Glomerular visceral epithelial cell (primary cell): Measurements from ENCODE around the gene SBNO2.

Experiments
- DNase-seq: peaks from one replicate; pipeline ENCODE4 v3.0.0-alpha.2; 2016; ENCODE audit errors: extremely low spot score

SBNO2 gene

GRCh38 chr19:1106841-1107660 is 67.0 kb downstream of the SBNO2 start:
- peak; percentile 64 for DNase-seq

DNA sequence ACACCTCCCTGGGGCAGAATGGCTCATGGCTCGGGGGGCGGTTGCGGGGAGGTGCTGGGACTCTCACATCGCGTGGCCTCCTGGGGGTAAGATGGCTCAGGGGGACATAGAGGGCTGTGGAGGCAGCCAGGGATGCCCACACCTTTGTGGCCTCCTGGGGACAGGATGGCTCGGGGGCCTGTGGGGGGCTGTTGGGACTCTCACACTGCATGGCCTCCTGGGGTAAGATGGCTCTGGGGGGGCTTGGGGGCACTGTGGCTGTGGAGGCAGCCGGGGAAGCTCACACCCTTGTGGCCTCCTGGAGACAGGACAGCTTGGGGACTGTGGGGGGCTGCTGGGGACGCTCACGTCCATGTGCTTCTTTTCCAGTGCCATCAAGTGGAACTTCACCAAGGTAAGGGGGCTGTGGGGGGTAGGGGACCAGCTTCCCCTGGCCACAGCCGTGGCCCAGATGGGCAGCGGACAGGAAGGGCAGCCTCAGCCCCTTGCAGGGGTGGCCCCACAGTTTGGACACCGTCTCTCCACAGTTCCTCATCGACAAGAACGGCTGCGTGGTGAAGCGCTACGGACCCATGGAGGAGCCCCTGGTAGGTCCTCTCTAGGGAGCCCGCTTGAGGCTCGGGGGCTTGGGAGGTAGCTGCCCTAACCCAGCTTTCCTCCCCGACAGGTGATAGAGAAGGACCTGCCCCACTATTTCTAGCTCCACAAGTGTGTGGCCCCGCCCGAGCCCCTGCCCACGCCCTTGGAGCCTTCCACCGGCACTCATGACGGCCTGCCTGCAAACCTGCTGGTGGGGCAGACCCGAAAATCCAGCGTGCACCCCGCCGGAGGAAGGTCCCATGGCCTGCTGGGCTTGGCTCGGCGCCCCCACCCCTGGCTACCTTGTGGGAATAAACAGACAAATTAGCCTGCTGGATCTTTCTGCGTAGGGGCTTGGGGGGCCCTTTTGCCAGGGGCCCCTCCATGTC is 67.9 kb downstream of the SBNO2 start:
- no peak for DNase-seq

GRCh38 chr19:1105008-1105872 is 68.8 kb downstream of the SBNO2 start:
- peak; percentile 40 for DNase-seq

DNA sequence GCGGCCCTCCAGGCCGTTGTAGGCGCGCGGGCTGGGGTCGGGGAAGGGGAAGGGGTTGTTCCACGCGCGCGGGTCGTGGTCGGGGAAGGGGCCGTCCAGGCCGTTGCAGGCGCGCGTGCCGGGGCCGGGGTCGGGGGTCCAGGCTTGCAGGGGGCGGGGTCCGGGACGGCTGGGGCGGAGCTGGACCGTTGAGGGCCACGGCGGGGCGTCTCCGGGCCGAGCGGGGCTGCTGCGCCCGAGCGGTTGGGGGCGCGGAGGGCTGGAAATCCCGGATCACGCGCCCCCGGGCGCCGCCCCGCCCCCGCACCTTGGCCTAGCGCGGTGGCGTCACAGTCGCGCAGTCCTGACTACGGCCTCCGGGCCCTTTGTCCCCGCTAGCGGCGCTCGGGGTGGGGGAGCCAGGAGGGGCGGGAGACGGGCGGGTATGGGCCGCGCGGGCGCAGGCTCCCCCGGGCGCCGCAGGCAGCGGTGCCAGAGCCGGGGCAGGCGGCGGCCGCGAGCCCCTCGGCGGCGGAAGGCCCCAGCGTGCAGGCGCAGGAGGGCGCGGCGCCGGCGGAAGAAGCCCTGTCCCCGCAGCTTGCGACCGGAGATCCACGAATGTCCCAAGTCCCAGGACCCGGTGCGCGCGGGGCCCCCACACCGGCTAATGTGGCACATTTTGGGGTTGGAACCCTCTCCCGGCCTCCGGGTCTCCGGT is 69.6 kb downstream of the SBNO2 start:
- peak; percentile 77 for DNase-seq

DNA sequence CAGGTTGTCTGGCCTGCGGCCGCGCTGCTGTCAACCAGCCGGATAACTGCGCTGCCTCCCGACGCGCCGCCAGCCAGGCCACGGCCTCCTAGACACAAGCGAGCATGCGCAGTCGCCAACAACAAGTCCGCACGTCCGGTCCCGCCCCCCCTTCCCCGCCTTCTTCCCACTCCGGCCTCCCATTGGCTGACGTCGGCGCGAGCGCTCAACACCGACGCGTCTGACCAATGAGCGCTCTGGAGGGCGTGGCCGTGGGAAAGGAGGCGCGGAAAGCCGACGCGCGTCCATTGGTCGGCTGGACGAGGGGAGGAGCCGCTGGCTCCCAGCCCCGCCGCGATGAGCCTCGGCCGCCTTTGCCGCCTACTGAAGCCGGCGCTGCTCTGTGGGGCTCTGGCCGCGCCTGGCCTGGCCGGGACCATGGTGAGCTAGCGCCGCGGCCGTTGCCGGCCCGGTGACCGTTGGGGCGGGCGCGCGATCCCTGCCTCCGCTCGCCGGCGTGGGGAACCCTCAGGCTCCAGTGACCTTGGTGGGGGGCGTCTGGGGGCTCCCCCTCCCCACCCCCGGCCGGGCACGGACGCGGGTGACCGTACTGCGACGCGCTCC is 70.3 kb downstream of the SBNO2 start, which contains the start of gene GPX4:
Gene GPX4, plus strand, starts transcription at position 287 of the 603 bp plus-strand sequence. Its CDS starts 50 bp downstream, at position 337.
- DNase-seq = peak; percentile 100

GRCh38 chr19:1103132-1103707 is 70.8 kb downstream of the SBNO2 start:
- peak; percentile 44 for DNase-seq

GRCh38 chr19:1102407-1103131 is 71.5 kb downstream of the SBNO2 start:
- peak; percentile 100 for DNase-seq

DNA sequence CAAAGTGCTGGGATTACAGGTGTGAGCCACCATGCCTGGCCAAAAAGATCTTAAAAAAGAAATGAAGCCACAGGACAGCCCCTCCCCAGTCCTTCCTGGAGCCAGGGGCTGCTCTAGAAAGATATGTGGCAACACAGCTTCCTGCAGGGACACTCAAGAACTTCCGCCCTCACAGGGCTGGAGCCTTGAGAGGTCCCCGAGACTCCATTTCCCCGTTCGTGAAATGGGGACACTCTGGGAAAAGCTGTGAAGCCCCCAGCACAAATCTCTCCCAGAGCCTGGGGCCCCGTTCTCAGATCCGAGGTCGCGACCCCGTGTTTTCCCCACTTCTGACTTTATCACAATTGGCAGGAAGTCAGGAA is 72.8 kb downstream of the SBNO2 start:
- no peak for DNase-seq

- no peak for DNase-seq
Observed at GRCh38 chr19:1098177-1099051, 75.7 kb downstream of the SBNO2 start.

- DNase-seq = no peak
Observed at GRCh38 chr19:1097810-1098176, 76.3 kb downstream of the SBNO2 start.

- peak; percentile 98 for DNase-seq
Observed at GRCh38 chr19:1094978-1095701, 78.9 kb downstream of the SBNO2 start, which contains the start of gene POLR2E. Gene POLR2E, minus strand, starts transcription at chr19:1095375. Its CDS starts 60 bp downstream, at chr19:1095315.

GRCh38 chr19:1094655-1094977 is 79.5 kb downstream of the SBNO2 start:
- no peak for DNase-seq

GRCh38 chr19:1093811-1094553 is 80.1 kb downstream of the SBNO2 start:
- no peak for DNase-seq

- DNase-seq = no peak
Observed at GRCh38 chr19:1093330-1093729, 80.7 kb downstream of the SBNO2 start.

DNA sequence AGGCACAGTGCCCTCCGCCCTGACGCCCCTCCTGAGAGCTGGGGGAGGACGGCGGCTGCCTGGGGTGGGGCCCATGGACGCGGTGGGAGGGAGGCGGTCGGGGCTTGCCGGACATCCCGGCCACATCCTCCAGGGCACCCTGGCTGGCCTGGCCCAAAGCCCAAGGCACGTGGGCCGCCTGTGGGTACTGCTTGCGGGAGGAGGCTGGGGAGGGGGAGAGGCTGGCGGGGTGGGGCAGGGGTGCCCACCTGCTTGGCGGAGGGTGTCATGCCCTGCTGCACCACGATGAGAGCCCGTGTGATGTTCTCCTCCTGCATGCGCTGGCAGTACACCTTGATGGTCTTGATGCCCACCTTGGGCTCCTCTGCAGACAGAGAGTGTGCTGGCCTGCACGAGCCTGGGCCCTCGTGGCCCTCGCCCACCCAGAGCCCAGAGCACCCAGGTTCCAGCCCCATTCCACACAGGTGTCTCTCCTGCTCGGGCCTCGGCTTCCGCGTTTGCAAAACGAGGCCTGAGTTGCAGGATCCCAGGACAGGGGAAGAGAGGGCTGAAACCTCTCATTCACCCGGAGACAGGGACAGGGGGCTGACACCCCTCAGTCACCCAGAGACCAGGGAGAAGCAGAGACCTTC is 82.4 kb downstream of the SBNO2 start:
- DNase-seq = no peak

DNA sequence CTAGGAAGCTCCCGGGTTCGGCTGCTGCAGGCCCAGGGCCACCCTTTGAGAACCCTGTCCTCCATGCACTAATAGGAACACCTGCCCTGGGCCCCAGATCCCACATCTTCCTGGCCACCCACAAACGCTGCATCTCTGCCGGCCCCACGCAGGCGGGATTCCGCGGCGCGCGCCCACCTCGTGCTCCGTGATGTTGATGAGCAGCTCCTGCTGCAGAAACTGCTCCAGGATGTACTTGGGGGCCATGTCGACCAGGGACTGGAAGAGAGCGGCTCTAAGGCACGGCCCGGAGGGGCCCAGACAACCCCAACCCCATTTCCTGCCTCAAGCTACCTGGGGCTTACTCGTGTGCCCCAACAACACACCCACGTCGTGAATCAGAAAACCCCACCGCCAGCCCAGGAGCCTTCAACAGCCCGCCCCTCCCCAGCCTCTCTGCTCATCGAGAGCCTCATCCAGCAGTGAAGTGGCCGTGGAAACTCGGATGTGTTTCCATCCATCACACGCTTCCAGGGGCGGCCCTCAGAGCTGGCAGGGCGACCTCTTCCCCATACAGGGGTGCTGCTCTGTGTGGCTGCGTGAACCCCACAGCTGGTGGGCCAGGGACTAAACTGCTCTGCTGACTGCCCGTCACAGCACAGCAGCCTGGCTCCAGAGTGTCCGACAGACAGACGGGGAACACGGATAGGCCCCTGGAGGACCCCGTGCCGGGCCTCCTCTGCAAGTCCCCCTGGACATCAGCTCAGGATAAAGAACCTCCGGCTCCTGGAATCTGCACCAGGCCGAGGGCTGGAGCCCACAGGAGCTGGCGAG is 83.1 kb downstream of the SBNO2 start:
- DNase-seq = no peak
